NCI-H2227 (cell line): Measurements from ENCODE around the gene INPP5A.
"Not testable (repeated sequence)": the region's sequence is repeated elsewhere in the genome, so short reads cannot be mapped to it uniquely, and the experiment has no call there.

Experiments used
- DNase-seq: peaks from one replicate; lab custom pipeline; 2025; ENCODE audit not compliant: unreplicated experiment; lab: John Stamatoyannopoulos, UW

Gene INPP5A, protein sequence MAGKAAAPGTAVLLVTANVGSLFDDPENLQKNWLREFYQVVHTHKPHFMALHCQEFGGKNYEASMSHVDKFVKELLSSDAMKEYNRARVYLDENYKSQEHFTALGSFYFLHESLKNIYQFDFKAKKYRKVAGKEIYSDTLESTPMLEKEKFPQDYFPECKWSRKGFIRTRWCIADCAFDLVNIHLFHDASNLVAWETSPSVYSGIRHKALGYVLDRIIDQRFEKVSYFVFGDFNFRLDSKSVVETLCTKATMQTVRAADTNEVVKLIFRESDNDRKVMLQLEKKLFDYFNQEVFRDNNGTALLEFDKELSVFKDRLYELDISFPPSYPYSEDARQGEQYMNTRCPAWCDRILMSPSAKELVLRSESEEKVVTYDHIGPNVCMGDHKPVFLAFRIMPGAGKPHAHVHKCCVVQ

DNA sequence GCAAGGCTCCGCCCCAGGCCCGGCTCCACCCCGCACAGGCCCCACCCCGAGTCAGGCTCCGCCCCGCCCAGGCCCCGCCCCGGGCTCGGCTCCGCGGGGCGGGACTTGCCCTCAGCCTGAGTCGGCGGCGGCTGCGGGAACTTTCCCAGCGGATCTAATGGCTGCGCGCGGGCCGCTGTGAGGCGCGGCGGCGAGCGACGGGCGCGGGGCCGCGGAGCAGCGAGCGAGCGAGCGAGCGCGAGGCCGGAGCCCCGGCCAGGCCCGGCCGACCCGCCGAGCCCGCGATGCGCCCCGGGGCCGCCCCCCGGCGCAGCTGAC lies at the start of gene INPP5A:
TSS of gene INPP5A (plus strand) at position 104 of the 318 bp plus-strand sequence. CDS start 310 bp downstream, outside the sequence.
- DNase-seq, result no peak

DNA sequence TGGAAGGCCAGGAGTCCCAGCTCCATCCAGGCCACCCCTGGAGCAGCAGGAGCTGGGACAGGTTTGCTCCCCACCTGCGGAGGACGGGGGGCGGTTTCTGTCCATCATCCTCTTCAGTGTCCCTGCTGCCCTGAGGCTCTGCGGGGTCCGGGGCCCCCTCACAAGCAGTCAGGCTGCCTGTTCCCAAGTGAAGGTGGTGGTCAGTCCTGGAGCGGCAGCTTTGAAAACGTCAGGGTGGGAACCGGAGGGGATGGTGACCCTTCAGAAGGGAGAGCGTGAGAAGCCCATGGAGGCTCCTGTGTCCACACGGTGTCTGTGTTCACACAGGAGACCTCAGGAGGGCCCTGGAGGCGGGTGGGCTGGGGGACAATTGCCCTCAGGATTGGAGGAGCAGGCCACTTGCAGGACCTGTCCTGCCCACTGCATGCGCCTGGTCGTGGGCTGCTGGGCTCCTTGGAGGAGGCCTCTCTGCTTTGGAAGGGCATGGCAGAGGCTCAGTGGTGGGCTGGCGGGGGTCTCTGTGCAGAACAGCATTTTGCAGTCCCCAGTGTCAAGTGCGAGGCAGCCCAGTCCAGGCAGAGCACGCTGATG lies 49.3 kb upstream of the INPP5A start:
- DNase-seq, result no peak

DNA sequence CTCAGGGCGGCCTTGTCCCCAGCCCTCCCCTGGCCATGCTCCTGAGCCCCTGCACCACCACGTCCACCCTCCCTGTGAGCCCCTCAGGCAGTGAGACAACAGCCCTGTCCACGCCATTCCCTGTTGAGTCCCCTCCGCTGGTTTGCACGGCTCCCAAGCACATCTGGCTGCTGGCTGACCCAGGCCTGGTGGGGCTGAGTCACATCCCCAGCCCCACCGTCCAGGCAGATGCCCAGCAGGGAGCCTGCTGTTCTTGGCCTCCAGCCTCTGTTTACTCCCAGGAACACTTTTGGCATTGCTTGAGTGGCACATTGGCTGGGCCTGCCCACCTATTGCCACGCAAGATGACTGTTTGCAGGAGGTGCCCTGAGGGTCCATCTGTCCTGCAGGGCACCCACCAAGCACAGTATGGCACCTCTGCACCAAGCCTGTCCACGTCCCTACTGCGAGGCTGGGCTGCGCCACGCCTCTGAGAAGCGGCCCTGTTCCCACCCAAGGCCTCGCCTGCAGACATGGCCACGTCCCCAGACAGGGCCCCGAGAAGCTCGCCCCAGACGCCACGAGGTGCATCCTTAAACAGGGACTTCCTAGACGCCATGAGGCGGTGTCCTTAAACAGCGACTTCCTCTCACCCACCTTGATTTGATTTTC lies 48.4 kb upstream of the INPP5A start:
- no peak for DNase-seq

DNA sequence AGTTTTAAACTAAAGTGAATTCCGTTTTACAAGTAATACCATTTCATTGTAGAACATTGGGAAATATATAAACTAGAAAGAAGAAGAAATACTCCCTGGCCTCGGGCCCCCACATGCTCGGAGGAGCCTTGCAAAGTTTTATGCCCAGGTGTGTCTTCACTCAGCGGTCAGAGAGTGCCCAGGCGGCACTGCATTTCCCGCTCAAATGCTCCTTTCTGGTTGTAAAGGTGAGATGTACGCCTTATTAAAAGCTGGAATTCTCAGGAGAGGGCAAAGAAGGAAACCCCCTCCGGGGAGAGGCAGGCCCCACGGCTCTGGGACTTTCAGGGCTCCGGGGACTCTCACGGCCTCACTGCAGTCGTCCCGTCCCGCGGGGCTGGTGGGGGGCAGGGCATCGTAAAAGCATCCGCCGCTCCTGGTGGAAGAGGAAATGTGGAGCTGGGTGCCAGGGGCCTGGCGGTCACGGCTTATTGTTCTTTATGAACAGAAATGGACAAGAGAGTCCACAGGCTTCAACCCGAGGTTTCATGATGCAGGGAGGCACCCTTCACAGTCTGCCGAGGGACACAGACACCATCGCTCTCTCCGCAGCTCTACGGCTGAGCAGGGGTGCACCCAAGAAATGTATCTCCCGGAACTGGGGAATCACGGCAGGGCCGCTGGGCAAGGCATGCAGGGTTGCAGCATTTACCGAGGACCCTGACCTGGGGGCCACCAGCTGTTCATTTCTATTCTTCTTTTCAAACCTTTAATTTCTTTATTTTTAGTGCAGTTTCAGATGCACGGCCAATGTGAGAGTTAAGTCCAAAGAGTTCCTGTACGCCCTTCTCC lies 47.7 kb upstream of the INPP5A start:
- no peak for DNase-seq

DNA sequence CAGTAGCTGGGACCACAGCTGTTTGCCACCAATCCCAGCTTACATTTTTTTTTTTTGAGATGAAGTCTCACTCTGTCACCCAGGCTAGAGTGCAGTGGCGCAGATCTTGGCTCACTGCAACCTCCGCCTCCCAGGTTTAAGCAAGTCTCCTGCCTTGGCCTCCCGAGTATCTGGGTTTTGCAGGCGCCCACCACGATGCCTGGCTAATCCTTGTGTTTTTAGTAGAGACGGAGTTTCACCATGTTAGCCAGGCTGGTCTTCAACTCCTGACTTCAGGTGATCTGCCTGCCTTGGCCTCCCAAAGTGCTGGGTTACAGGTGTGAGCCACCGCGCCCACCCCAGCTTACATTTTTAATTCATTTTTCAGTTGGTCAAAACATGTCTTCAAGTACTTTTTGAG lies 46.1 kb upstream of the INPP5A start:
- DNase-seq, result not testable (repeated sequence)

DNA sequence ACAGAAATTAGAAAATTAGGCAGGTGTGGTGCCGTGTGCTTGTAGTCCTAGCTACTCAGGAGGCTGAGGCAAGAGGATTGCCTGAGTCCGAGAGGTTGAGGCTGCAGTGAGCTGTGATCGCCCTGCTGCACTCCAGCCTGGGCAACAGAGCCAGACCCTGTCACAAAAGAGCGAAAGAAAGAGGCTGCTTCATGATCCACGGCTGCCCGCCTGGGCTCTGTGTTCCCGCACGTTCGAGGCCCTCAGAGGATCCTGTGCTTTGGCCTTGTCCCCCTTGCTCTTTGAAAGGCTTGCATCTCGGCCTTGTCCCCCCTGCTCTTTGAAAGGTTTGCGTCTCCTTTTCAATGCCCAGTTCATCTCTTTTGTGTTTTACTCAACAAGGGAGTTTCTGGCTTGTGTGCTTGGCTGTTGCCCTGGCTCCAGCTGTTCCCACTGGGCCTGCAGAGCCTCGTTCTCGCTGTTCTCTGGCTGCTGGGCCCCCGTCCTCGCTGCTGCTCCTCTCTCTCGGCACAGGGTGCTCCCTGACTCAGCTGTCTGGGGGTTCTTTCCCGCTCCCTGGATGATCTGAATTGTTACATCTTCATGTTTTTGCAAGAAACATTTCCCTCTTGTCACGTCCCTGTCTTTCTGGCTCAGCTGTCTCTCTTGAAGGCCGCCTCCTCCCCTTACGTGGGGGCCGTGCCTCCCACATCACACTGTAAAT lies 45.1 kb upstream of the INPP5A start:
- DNase-seq, result no peak

DNA sequence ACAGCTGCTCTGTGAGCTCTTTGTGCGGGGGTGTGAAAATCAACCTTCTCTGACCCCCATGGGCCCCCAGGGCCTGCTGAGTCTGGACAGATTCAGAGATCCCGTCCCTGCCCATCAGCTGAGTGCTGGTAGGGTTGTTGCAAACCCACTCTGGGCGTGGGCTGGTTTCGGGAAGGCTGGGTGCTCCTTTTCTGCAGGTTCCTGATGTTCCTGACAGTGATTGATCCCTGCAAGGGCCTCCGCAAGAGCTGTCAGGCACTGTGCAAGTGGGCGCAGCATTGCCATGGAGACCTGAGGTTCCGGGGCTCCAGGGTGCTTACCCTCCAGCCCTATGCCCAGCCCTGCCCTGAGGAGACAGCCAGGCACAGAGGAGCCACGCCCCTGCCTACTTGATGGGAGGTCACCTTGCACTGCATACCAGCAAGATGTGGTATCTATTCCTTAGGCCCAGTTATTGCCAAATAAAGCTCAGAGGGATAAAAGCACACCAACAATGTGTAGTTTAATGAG lies 44.3 kb upstream of the INPP5A start:
- DNase-seq, result no peak

DNA sequence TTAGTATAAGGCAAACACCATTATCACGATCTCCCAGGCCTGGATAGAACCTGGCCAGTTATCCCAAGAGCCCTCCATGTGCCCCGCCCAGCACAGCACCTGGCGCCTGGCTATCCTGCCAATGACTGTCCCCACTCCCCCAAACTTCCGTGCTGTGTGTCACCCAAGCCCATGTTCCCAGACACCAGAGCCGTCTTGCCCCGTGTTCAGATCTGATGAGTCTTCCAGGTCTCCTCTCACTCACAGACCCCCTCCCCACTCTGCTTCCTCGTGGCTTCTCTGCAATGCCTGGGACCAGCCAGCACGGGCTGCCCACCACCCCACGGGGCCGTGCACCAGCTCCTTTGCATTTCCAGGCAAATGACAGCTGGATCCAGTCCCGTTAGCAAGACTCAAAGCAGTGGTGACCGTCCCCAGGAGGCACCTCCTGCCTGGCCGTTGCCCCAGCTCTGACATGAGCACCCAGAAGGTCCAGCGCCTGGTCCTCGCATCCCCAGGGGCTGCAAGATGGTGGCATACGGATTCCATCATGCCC lies 43.8 kb upstream of the INPP5A start:
- DNase-seq, result no peak

DNA sequence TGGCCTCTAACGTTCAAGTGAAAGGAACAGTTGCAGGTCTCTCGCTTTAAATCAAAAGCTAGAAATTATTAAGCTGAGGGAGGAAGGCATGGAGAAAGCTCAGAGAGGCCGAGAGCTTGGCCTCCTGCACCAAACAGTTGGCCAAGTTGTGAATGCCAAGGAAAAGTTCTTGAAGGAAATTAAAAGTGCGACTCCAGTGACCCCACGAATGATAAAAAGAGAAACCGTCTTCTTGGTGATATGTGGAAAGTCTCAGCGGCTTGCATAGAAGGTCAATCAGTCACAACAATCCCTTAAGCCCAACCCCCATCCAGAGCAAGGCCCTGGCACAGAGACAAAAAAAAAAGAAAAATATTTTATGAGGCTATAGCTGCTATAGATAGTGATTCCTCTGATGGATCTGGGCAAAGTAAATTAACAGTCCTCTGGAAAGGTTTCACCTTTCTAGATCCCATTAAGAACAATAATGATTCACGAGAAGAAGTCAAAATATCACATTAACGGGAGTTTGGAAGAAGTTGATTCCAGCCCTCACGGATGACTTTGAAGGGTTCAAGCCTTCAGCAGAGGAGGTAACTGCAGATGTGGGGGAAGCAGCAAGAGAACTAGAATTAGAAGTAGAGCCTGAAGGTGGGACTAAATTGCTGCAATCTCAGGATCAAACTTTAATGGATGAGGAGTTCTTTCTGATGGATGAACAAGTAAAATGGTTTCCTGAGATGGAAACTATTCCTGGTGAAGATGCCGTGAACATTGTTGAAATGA lies 42.5 kb upstream of the INPP5A start:
- DNase-seq, result no peak

DNA sequence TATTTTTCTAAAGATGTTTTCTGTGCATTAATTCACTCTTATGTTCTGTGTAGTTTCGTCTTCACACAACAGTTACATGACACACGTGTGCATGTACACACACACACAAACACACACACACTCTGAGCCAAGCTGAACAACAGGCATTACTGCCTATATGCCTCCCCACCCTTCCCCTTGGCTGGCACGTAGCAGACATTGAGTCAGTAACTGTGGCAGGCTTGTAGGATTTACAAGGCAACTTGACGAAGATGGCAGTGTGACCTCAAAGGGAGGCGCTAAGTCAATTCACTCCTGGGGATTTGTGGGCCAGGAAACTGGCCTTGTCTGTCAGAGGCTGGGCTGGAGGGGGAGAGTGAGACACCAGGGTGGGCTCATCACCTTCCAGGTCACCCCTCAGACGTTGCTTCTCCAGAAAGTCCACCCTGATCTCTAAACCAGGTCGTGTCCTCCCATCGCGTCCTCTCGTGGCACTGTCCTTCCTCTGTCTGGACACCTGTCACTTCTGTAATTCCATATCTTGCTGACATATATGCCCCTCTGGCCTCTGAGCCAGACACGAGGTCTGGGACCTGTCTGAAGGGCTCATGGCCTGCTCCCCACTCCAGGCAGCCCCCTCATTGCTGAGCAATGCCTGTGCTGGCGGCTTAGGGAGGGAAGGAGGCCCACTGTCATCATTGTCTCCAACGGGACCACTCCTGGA lies 41.1 kb upstream of the INPP5A start:
- no peak for DNase-seq

DNA sequence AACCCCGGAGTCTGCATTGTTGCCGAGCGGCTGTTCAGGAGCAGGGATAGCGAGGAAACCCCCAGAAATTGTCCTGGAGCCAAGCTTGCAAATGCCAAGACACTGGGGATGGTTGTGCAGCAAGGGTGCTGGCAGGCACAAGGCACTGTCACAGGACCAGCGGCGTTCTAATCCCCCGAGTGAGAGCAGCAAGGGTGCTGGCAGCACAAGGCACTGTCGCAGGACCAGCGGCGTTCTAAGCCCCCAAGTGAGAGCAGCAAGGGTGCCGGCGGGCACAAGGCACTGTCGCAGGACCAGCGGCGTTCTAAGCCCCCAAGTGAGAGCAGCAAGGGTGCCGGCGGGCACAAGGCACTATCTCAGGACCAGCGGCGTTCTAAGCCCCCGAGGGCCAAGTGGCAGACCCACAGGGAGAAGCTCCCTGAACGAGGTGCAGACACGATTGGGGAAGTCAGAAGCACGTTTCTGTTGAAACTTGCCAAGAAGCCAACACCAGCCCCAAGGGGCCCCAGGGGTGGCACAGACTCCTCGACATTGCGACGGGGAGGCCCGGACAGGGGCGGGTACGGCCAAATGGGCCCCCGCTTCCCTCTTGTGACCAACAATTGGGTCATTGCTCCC lies 40.4 kb upstream of the INPP5A start:
- no peak for DNase-seq

DNA sequence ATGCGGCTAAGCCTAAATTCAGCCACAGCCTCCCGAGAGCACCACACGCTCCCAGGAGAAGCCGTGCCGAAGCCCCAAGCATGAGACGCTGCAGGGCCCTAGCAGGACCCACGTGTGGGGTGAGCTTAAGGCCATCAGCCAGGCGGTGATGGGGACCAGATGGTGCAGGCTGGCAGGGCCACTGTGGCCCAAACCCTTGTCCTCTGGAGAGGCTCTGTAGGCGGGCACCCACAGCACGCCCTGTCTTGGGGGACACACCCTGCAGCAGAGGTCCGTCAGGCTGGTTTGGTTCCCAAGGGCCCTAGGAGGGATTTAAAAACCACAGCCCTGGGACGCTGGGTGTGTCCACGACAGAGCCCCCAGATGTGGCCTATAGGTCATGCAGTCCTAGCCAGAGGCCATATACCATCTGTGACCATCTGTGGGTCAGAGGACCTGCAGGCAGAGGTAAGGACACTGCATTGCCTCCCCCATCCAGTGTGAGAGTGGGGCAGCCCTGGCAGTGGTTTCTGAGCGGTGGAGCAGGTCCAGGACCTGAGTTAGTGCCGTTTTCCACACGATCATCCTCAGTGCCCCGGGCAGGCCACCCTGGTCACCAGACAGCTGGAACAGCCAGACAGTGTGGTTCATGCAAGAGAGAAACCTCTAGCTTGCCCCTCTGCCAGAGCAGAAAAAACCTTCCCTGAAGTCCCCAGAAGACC lies 39.6 kb upstream of the INPP5A start:
- DNase-seq, result no peak

DNA sequence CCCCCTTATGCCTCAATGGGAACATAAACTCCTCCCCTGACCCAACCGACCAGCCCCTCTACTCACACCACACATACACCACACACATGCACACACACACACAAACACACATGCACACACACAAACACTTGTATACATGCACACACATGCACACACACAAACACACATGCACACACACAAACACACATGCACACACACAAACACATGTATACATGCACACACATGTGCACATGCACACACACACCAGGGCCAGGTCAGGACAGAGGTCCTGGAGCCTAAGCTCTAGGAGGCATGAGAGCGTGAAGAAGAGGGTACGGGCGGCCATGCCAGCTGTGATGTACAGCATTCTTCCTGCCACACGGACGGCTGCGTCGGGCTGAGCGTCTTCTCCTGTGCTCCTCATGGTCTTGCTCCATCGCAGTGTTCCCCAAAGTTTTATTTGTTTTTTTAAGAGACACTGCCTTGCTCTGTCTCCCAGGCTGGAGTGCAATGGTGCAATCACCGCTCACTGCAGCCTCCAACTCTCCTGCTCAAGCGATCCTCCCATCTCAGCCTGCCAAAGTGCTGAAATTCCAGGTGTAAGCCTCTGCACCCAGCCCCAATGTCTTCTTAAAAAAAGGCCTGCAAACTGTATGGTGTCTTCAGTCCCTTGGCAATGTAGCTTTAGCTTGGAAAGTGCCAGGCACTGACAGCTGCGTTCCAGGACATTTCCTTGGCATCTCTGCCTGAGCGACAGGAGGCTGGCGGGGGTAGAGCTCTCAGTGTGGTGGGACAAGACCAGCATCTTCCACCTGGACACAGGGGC lies 38.8 kb upstream of the INPP5A start:
- no peak for DNase-seq

DNA sequence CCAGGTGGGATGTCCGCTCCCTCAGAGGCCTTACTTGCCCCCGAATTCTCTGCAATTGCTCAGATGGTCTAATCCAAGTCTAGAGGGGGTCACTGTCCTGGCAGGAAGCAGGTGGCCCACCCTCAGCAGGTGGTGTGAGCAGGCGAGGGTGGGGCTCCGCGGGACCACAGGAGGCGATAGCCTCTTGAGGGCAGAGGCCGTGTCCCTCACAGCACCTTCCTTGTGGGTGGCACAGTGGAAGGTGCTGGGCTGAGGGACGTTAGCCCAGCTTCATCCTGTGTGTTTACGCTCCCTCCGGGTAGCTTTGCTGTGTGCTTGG lies 38.3 kb upstream of the INPP5A start:
- no peak for DNase-seq

DNA sequence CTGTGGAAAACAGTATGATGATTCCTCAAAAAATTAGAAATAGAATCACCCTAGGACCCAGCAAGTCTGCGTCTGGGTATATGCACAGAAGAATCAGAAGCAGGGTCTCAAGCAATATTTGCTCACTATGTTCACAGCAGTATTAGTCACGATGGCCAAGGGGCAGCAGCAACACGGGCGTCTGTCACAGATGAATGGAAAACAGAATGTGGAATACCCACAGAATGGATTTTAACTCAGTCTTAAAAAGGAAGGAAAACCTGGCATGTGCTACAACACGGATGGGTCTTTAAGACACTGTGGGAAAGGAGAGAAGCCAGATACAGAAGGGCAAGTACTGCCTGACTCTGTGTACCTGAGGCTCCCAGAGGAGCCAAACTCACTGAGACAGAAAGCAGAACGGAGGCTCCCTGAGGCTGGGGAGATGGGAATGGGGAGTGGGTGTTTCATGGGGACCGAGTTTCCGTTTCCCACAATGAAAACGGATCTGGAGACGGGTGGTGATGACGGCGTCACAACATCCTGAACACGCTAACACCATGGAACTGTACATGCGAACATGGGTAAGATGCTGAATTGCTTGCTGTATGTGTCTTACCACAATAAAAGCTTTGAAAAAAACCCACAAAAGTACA lies 36.7 kb upstream of the INPP5A start:
- DNase-seq, result no peak

DNA sequence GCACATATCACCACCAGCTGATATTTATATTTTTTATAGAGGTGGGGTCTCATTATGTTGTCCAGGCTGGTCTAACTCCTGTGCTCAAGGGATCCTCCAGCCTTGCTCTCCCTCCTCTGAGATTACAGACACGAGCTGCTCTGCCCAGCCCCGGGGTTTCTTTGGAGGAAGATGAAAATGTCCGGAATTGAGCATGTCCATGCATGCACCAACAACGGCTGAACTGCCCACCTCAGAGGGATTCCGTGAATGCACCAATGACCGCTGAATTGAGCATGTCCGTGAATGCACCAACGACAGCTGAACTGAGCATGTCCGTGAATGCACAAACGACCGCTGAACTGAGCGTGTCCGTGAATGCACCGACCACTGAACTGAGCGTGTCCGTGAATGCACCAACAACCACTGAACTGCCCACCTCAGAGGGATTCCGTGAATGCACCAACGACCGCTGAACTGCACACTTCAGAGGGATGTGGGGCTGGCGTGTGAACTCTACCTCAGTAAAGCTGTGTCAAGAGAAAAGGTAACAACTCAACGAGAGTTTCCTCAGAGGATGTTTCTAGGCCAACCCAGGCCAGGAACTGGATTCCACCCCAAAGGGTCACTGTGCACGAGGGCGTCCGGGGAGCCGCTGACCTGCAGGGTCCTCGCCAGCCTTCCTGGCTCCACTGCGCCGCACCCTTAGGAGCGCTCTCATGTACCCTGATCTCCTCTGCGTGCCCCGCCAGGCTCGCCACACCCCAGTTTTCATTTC lies 34.9 kb upstream of the INPP5A start:
- DNase-seq, result no peak
